PC-3 (cell line): Measurements from ENCODE around the gene CLEC17A.

Experiments
- CTCF ChIP-seq: fragments of 300-600 bp; sonication (generic); conservative IDR thresholded peaks from 2 replicates; pipeline ENCODE4 v1.5.1; 2017; ENCODE audit warnings: antibody characterized with exemption, low read depth, mild to moderate bottlenecking, low read length
- EZH2 ChIP-seq: fragments of 300-600 bp; sonication (generic); IDR thresholded peaks from one replicate; pipeline ENCODE4 v1.6.1; 2017; ENCODE audit warnings: antibody characterized with exemption, mild to moderate bottlenecking, low read length; ENCODE audit not compliant: unreplicated experiment
- EZH2phosphoT487 ChIP-seq: fragments of 300-600 bp; sonication (generic); IDR thresholded peaks from 2 replicates; pipeline ENCODE4 v1.6.1; 2018; ENCODE audit warnings: mild to moderate bottlenecking, antibody characterized with exemption, low read length, borderline replicate concordance

DNA sequence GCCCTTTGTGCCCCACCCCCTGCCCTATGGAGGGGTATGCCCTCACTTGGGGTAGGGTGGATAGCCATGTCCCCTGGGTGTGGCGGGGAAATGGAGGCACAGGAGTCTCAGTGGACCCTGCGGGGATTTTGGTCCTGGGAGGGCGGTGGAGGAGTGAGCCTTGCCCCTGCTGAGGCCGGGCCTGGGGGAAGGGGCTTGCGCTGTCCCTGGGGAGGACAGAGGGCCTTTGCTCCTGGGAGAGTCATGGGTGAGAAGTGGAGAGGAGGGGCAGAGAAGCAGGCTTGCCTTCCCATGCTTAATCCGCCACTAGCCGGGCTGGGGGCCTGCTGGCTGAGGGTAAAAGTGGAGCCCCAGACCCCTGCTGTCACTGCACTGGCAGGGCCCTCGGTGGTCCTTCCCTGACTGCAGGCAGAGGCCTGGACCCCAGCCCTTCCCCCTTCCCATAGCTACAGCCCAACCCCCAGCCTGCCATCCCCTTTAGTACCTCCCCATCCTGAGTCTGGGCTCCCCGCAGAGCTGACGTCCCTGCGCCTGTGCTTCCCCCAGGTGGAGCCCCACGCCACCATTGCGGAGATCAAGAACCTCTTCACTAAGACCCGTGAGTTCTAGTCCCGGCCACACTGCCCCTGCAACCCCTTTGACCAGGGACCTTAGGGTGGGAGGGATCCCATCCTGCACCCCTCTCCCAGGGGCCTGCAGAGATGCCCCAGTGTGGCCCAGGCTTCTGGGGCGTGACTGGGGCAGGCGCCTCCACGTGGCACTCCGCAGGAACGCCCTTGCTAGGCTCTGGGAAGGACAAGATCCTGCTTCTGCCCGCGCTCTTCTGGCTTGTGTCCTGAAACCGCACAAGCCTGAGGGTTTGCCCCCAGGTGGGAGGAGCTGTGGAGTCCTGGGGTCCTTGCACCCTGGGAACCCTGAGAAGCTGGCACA, 20.0 kb upstream of the CLEC17A start:
- TF ChIP-seq CTCF = no peak
- no peak for TF ChIP-seq EZH2
- TF ChIP-seq EZH2phosphoT487 = no peak
